DMS79 (cell line): ENCODE results near the gene KCNN1.

ENCODE experiments used
- DNase-seq: peaks from one replicate; lab custom pipeline; 2025; lab: John Stamatoyannopoulos, UW

The KCNN1 gene

DNA sequence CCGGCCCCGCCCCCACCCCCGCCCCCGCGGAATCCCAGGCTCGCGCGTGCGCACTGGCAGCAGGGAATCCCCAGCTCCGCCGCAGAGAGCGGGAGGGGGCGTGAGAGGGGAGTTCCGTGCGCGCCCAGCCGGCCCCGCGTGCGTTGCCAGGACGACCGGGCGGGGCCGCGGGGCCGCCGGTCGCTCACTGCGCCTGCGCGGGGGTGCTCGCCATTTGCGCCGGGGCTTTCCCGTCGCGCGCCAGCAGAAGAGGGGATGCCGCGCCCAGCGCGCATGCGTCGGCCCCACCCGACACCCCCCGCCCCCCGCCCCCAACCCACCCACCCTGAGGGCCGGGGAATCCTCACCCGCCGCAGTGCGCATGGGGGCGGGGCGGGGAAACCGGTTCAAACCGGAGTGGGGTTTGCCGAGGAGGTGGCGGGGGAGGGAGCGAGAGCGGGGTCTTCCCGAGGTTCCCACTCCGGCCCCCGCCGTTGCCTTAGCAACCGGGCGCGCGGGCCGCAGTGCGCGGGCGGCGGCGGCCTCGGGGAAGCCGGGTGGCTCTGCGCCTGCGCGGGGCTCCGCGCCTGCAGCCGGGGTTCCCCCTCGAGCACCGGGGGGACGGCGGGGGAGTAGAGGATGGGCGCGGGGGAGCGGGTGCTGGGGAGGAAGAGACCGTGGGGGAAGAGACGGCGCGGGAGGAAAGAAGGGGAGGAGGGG, 18.9 kb upstream of the KCNN1 start:
- peak; percentile 98 for DNase-seq

- DNase-seq = no peak
Observed at GRCh38 chr19:17948514-17948900, 18.4 kb upstream of the KCNN1 start.

- peak; percentile 46 for DNase-seq
Observed at GRCh38 chr19:17948931-17949930, 17.7 kb upstream of the KCNN1 start.

DNA sequence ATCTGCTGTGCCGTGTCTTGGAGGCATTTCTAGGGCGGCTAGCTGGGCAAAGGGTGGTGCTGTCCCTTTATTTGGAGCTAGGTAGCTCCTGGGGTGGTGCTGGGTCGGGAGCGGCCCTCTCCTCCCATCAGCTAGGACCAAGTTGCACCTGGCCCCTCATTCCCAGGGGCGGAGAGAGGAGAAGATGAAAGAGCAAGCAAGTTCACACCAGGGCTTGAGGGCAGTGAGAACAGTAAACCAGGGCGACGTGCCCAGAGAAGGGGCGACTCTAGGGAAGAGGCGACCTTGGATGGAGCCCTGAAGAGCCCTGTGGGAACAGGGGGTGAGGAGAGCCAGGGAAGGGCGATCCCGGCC, 17.0 kb upstream of the KCNN1 start:
- DNase-seq = peak; percentile 93

DNA sequence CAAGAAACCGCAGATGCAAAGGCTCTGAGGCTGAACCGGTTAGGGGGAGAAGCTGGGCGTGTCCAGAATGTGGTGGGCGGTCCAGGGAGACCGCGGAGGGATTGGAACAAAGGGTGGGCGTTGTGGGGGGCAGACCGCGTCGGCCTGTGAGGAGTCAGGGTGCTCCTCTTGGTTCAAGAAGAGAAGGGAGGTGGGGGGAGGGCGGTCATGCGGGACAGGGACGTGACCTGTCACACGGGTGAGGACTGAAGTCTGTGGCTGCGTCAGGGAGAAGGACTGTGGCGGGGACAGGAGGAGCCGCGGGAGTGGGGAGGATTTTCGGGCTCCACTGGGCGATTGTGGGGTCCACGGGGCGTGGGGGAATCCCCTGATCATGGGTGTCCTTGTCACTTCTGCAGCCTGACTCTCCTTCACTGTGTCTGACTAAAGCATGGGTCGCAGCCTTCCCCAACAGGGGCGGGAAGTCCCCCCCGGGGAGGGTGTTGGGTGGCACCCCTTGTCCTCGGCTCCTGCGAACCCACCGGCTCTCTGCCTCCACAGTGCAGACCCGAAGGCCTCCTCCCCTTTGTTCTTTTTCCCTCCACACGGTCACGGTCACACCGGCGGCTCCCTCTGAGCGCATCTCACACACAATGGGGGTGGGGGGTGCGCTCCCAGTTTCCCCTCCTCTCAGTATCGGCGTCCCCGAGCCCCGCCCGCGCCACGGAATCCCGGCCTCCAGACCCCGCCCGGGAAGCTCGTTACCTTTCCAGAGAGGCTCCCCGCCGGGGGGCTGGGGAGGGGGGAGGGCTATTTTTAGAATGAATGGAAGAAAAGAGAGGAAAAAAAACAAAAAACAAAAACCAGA, 16.4 kb upstream of the KCNN1 start:
- DNase-seq = peak; percentile 93

- DNase-seq = peak; percentile 77
Observed at GRCh38 chr19:17951157-17951989, 15.5 kb upstream of the KCNN1 start.

DNA sequence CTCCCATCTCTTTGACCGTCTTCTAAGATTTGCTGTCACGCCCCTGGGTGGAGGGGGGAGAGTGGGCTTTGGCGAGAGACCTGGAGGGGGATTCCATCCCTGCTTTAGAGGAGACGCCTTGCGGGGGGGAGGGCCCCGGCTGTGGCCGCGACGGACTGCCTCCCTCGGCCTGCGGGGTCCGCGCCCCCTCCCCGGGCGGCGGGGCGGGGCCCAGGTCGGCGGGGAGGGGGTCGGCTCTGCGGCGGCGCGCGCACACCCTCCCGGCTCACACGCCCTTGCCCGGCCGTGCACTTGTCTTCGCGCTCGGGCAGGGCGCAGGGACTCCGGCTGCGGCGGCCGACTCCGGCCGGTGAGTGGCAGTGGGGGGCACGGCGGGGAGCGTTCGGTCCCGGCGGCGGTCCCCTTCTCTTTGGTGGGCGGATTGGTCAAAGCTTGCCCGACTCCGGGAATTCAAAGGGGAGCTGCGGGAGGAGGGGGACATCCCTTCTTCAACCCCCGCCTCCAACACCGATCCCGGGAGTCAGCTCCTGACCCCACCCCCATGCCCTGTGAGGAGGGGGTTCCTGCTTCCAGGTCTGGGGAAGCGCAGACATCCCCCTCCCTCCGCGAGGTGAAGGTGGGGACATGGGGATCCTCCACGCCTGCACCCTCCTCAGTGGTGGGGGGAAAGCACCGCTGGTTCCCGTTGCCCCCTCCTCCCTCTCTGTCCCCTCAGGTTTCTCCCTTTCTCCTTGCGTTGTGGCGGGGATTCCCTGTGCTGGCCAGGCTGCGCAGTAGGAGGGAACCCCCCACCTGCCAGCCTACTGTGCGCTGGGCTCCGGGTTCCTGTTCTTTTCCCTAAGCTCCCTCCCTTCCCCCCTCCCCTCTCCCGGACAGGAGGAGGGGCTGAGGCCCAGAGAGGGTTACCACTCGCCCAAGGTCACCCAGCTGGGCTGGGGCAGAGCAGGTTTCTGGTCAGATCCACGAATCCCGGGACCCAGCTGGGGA, 14.6 kb upstream of the KCNN1 start:
- no peak for DNase-seq

DNA sequence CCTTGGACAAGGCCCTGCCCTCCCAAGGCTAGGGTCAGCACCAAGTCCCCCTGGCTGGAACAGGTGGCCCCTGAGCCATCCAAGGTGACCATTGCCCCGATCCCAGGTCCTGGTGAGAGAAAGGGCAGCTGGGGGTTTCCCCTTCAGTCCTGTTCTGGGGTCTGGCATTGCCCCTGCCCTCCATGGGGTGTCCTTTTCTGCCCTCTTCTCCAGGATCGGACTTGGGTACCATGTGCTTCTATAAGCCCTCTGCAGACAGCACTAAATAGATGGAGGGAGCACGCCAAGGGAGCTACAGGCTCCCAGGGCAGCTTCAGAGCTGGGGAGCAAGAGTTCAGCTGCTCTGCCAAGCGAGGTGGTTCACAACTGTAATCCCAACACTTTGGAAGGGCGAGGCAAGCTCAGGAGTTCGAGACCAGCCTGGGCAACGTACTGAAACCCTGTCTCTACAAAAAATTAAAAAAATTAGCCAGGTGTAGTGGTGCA, 13.5 kb upstream of the KCNN1 start:
- DNase-seq = no peak

DNA sequence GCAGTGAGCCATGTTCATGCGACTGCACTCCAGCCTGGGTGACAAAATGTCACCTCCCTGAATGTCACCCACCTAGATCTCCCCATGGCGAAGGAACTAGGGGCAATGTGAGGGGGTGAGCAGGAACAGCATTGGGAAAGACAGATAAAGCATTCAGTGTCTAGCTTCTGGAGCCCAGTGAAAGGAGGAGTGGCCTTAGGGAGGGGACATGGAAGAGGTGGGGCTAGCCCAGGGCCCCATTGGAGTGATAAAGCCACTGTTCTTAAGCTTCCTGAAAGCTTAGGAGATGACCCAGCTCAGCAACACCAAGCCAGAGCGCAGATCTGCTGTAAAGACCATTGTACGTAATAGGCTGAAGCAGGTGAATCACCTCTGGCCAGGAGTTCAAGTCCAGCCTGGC, 13.0 kb upstream of the KCNN1 start:
- no peak for DNase-seq

GRCh38 chr19:17954401-17954800, 12.5 kb upstream of the KCNN1 start:
- no peak for DNase-seq

DNA sequence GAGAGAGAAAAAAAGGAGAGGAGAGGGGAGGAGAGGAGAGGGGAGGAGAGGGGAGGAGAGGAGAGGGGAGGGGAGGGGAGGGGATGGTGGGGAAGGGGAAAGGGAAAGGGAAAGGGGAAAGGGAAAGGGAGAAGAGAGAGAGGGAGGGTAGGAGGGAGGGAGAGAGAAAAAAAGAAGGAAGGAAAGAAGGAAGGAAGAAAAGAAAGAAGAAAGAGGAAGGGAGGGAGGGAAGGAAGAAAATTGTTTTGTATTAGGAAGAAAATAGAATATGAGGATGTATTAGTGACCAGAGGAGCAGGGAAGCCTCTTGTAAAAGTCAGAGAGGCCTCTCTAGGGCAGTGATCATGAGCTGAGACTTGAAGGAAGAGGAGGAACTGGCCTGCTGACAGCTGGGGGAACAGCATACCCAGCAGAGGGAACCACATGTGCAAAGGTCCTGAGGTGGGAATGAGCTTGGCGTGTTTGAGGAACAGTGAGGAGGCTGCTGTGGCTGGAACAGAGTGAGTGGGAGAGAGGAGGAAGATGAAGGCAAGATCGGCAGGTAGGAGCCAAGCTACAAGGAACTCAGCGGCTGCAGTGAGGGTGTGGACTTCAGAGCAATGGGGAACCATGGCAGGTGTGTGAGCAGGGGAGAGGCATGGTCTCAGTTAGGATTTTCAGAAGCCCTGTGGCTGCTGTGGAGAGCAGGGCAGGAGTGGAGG, 9.6 kb upstream of the KCNN1 start:
- DNase-seq = no peak

GRCh38 chr19:17957885-17958284, 9.0 kb upstream of the KCNN1 start:
- no peak for DNase-seq

DNA sequence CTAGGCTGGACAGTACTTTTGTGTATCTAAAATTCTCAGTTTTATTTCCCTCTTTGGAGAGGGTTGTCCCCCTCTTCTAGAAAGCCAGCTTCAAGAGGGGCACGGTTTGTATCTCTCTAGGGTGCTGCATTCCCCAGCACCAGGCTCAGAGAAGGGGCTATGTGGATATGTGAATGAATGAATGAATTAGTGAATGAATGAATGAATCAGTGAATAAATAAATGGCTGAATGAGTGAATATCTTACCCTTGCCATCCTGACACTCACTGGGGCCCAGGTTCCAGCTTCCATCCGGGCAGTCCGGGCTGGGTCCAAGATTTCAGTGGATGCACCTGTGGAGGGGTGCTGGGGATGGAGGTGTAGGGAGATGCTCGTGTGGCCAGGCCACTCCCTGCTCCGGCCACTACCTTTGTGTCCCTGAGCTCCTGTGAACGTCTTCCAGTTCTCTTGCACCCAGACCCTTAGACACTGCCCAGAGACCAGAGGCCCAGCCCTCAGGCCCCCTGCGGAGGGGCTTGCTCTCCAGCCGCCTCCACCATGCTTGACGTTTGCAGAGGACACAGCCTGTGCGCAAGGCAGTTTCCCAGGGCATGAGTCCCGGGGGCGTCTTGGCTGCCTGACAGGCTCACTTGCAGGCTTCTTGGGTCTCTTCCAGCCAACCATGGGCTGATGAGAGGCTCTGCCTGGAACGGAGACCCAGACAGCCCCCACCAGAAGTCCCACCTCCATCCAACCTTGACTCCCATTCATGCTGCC, 2.8 kb upstream of the KCNN1 start:
- no peak for DNase-seq

DNA sequence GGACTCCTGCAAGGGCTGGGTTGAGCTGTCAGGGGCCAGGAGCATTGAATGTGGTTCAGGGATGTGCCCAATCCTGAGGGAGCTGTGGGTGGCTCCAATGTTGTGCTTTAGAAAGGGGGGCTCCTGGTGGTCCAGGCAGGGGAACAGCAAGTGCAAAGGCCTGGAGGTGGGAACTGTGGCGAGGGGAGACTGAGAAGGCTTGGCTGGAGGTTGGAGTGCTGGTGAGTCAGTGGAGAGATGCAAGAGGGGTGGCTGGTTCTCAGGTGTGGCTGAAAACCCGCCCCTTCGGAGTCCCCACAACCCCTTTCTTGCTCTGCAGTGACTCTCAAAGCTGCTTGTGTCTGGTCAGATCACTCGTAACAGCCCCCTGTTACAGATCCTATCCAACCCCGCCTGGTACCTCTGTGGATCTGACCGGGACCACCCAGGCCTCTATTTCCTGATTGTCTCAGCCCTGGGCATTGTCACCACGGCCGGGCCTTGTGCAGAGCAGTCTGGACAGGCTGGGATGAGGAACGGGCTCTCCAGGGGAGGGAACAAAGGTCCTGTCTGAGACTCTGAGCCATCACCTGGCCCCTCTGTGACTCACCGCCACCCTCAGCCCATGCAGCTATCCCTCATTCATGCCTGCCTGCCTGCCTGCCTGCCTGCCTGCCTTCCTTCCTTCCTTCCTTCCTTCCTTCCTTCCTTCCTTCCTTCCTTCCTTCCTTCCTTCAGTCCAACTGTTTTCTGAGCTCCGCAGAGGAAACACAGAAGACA, 1.4 kb upstream of the KCNN1 start:
- DNase-seq = no peak

DNA sequence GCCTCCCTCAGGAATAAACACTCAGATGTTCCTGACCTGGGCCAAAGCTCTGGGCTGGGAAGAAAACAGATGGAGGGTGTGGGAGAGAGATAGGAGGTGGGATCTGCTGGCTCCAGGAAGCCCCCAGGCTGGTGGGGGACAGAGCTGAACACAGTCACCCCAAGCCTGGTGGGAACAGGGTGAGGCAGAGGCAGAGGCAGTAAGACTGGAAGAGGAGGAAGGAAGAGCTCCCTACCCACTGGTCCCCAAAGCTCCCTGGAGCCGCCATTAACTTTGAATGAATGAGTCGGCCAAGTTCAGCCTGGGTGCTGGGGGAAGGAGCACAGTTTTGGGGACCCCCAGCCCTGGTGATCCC, 801 bp upstream of the KCNN1 start:
- DNase-seq = no peak

- DNase-seq = no peak
Observed at GRCh38 chr19:17967257-17968051, 547 bp downstream of the KCNN1 start.

DNA sequence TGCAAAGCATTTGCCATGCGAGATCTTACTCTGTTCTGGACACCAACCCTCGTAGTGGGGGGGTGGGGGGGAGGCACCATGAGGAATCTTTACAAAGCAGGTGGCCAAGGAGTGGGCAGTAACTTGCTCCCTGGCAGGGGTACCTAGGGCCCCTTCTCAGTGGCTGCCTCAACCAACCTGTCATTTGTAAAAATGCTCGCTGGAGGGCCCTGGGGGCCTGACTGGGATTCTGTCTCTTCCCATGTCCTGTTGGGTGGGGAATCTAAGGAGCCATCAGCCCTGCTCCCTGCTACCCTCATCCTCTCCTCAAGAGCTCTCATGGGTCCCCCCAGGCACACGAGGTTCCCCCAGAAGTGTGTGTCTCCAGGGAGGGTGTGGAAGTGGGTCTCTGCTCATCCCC, 1.5 kb downstream of the KCNN1 start:
- DNase-seq = no peak
